ENCODE data around the gene COL18A1.

DNA sequence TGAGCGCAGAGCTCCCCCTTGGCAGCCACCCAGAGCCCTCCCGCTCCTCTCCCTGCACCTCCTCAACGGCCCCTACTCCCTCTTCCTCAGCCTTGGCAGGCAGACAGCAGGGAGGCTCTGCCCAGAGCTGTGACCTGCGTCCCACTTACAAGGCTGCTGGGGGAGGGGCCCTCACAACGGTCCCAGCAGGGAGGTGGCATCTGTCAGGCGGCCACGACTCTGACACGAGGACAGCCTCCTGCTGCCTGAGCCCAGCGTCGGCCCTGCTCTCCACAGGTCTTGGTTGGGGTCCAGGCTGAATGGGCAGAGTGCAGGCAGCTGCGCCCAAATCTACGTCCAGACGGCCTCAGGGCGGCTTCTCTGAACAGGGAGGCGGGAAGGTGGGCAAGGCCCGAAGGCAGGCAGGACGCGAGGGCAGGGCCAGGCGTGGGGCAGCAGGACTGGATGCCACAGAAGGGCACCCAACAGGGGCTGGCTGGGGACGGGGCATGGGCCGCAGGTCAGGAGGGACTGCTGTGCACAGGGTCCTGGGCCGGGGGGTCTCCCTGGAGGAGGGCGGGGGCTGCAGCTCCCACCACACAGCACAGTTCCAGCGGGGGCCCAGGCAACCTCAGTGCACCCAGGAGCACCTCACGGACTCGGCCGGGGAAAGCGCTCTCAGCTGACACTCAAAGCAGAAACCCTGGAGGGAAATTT is 129.8 kb downstream of the COL18A1 start:
- TF ChIP-seq RXRA (IDR thresholded peaks at IDR 0.05; ENCODE audit: insufficient read depth, low read depth, low read length), result no peak
- TF ChIP-seq, protein P1, sequence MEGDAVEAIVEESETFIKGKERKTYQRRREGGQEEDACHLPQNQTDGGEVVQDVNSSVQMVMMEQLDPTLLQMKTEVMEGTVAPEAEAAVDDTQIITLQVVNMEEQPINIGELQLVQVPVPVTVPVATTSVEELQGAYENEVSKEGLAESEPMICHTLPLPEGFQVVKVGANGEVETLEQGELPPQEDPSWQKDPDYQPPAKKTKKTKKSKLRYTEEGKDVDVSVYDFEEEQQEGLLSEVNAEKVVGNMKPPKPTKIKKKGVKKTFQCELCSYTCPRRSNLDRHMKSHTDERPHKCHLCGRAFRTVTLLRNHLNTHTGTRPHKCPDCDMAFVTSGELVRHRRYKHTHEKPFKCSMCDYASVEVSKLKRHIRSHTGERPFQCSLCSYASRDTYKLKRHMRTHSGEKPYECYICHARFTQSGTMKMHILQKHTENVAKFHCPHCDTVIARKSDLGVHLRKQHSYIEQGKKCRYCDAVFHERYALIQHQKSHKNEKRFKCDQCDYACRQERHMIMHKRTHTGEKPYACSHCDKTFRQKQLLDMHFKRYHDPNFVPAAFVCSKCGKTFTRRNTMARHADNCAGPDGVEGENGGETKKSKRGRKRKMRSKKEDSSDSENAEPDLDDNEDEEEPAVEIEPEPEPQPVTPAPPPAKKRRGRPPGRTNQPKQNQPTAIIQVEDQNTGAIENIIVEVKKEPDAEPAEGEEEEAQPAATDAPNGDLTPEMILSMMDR (IDR thresholded peaks at IDR 0.05; ENCODE audit: control extremely low read depth in 1 of 3, insufficient read depth in 1 of 3, low read depth in 1 of 3, low read length in 3 of 3), result no peak
- no peak for TF ChIP-seq POLR2A (IDR thresholded peaks at IDR 0.05; ENCODE audit: control extremely low read depth in 1 of 2, low read depth in 2 of 2, low read length in 2 of 2)
- TF ChIP-seq, protein P2, sequence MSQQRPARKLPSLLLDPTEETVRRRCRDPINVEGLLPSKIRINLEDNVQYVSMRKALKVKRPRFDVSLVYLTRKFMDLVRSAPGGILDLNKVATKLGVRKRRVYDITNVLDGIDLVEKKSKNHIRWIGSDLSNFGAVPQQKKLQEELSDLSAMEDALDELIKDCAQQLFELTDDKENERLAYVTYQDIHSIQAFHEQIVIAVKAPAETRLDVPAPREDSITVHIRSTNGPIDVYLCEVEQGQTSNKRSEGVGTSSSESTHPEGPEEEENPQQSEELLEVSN (IDR thresholded peaks at IDR 0.05), result no peak
- TF ChIP-seq BACH1 (IDR thresholded peaks at IDR 0.05; ENCODE audit: low read length), result no peak
- TF ChIP-seq, protein P3, sequence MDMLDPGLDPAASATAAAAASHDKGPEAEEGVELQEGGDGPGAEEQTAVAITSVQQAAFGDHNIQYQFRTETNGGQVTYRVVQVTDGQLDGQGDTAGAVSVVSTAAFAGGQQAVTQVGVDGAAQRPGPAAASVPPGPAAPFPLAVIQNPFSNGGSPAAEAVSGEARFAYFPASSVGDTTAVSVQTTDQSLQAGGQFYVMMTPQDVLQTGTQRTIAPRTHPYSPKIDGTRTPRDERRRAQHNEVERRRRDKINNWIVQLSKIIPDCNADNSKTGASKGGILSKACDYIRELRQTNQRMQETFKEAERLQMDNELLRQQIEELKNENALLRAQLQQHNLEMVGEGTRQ (IDR thresholded peaks at IDR 0.05; ENCODE audit: low read length), result no peak
- no peak for TF ChIP-seq SIN3A (conservative IDR thresholded peaks at IDR 0.05 in 1 of 2, IDR thresholded peaks at IDR 0.05 in 1 of 2; ENCODE audit: low read depth in 1 of 2, low read length in 2 of 2)
- no peak for TF ChIP-seq POLR2AphosphoS5 (IDR thresholded peaks at IDR 0.05; ENCODE audit: low read depth, low read length)
- TF ChIP-seq FOSL1 (IDR thresholded peaks at IDR 0.05; ENCODE audit: insufficient read depth, low read depth, low read length), result no peak

All from H1 (cell line).